Activated B cell treated with CpG ODN at 0.5 μM for 24 hours (primary cell): ENCODE results near the gene ASB1. TPM values are rescaled to one million over a fixed set of nuclear protein-coding genes. Genes with fewer than 3 reads are reported as not detected.

Experiments used
- ATAC-seq: fragments of 200-7000 bp; cut with Tn5 transposase; one replicate; pipeline ENCODE4 v1.10.0; 2021; ENCODE audit warnings: low read depth, mild to moderate bottlenecking, moderate library complexity
- CTCF ChIA-PET: fragments of 350-600 bp; sonication (Branson Sonifier 250); formaldehyde crosslinking; loops from one replicate; lab custom pipeline; 2021; ENCODE audit warnings: antibody characterized with exemption; lab: Charles Lee
- POLR2A ChIA-PET: fragments of 350-600 bp; sonication (Branson Sonifier 250); formaldehyde crosslinking; loops from one replicate; lab custom pipeline; 2021; ENCODE audit warnings: antibody characterized with exemption; lab: Charles Lee
- DNase-seq: peaks from one replicate; pipeline ENCODE4 v3.0.0; 2022
- H3K27ac Mint-ChIP-seq: one replicate; pipeline ENCODE4 v1.8.0; 2020; ENCODE audit warnings: mixed read lengths
- H3K27me3 Mint-ChIP-seq: one replicate; pipeline ENCODE4 v1.8.0; 2021; ENCODE audit warnings: mixed read lengths
- H3K36me3 Mint-ChIP-seq: one replicate; pipeline ENCODE4 v1.8.0; 2021; ENCODE audit warnings: low read depth, mixed read lengths
- H3K4me1 Mint-ChIP-seq: one replicate; pipeline ENCODE4 v1.8.0; 2021; ENCODE audit warnings: mixed read lengths
- H3K4me3 Mint-ChIP-seq: one replicate; pipeline ENCODE4 v1.8.0; 2020; ENCODE audit warnings: mild to moderate bottlenecking, mixed read lengths
- H3K9me3 Mint-ChIP-seq: one replicate; pipeline ENCODE4 v1.8.0; 2020; ENCODE audit warnings: mixed read lengths
- CTCF ChIP-seq: fragments of 200-600 bp; IDR thresholded peaks from one replicate; pipeline ENCODE4 v1.8.0; 2022; ENCODE audit warnings: antibody characterized with exemption, mild to moderate bottlenecking
- intact Hi-C: fragments of 100-400 bp; cut with micrococcal nuclease; formaldehyde crosslinking; loops from one replicate; pipeline ENCODE4 v1.15.1; 2024
- total RNA-seq: library from RNA; stranded (reverse); gene quantifications from 2 replicates; pipeline ENCODE4 v1.2.3, GENCODE V29; 2022

ASB1 gene
- total RNA-seq, 1 donor from 2014 or later = 49.8 TPM

DNA sequence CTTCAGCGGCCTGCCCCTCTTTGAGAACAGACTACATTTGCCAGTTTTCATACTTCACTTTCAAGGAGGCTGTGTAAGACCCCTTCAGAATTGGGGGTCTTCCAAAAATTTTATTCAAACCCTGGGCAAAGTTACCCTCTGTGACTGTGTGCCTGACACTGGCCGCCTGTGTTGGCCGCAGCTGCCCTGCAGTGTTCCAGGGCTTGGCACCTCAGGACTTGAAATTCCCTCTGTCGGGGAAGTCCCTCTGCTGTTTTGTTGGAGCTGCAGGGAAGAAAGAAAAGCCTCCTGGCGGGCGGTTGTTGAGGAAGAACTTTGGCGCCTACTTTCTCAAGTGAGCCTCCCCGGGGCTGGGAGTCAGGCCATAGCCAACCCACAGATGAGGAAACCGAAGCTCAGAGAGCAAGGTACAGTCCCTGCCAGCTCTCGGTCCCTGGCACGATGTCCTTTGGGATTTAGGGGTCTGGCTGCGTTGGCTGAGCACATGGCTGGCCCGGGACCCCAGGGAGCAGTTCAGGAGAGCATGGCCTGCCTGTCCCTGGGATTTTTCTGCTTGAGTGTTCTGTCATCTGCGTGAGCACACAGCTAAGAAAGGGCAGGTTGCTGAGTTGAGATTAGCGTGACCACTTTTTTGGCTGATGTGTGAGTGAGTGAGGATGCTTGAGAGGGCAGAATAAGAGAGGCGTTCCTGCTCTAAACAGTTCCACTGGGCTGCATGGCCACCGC, 17.9 kb upstream of the ASB1 start:
- DNase-seq (no peak), ATAC-seq (no peak)
- no peaks in the 10 kb centered on the region for H3K9me3 Mint-ChIP-seq
- intact Hi-C loops = no loop called here
- ChIA-PET CTCF (no interaction called here), POLR2A (no interaction called here)
- H3K27ac Mint-ChIP-seq = no peak overlapping the region
- no peaks in the 10 kb centered on the region for H3K36me3 Mint-ChIP-seq
- TF ChIP-seq CTCF = no peak
- H3K4me1 Mint-ChIP-seq = no peaks in the 10 kb centered on the region
- H3K4me3 Mint-ChIP-seq = no peak overlapping the region
- H3K27me3 Mint-ChIP-seq = no peaks in the 10 kb centered on the region

GRCh38 chr2:238409341-238410199, 17.2 kb upstream of the ASB1 start:
- Mint-ChIP-seq H3K36me3 (no peaks in the 10 kb centered on the region), H3K4me3 (no peak overlapping the region), H3K27ac (no peak overlapping the region), H3K27me3 (no peaks in the 10 kb centered on the region), H3K9me3 (no peaks in the 10 kb centered on the region), H3K4me1 (no peaks in the 10 kb centered on the region)
- intact Hi-C loops = no loop called here
- DNase-seq (no peak), ATAC-seq (no peak)
- TF ChIP-seq CTCF = no peak
- CTCF ChIA-PET = no interaction called here
- POLR2A ChIA-PET = no interaction called here

- no peak overlapping the region for H3K27ac Mint-ChIP-seq
- DNase-seq = no peak
- H3K9me3 Mint-ChIP-seq = peaks cover 12% of the 10 kb centered on the region
- TF ChIP-seq CTCF = no peak
- no peaks in the 10 kb centered on the region for H3K27me3 Mint-ChIP-seq
- no peak for ATAC-seq
- peaks cover 7% of the 10 kb centered on the region for H3K36me3 Mint-ChIP-seq
- intact Hi-C loops = no loop called here
- H3K4me3 Mint-ChIP-seq = no peak overlapping the region
- POLR2A ChIA-PET = no interaction called here
- CTCF ChIA-PET = no interaction called here
- H3K4me1 Mint-ChIP-seq = no peaks in the 10 kb centered on the region
These were observed 14.5 kb upstream of the ASB1 start for GRCh38 chr2:238412067-238412767.

DNA sequence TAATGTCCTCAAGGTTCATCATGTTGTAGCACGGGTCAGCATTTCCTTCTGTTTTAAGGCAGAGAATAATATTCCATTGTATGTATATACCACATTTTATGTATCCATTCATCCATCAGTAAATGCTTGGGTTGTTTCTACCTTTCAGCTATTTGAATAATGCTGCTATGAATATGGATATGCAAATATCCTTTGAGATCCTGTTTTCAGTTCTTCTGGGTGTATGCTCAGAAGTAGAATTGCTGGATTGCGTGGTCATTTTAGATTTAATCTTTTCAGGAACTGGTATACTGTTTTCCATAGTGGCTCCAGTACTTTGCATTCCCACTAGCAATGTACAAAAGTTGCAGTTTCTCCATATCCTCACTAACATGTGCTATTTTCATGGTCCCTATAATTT, 13.4 kb upstream of the ASB1 start:
- no peak for TF ChIP-seq CTCF
- Mint-ChIP-seq H3K4me3 (no peak overlapping the region), H3K9me3 (peaks cover 12% of the 10 kb centered on the region), H3K27me3 (peaks cover 1% of the 10 kb centered on the region), H3K4me1 (no peaks in the 10 kb centered on the region), H3K36me3 (peaks cover 7% of the 10 kb centered on the region), H3K27ac (no peak overlapping the region)
- intact Hi-C loops = no loop called here
- ATAC-seq (no peak), DNase-seq (no peak)
- ChIA-PET POLR2A (no interaction called here), CTCF (no interaction called here)
